Measurements from ENCODE around the gene MBNL3. TPM values are rescaled to one million over a fixed set of nuclear protein-coding genes. Genes with fewer than 3 reads are reported as not detected.

The MBNL3 gene
- total RNA-seq, 1 donor from 2014 or later: 3.1 TPM

DNA sequence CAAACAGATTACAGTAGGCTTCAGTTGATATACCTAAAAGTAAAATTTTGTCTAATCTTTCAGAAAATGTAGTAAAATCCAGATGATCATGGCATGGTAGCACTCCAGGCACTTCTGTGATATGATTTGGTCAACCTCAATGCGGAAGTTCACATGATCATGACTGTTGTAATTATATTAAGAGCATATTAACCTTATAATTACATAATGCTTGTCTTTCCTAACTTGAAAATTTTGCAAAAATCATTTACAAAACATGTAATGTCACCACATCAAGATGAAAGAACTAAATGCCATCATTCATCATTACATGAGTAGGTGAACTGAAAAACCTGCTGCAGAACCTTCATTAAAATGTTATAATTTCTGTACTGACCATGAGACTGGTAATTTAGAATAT is 88.1 kb downstream of the MBNL3 start:
- intact Hi-C loops (cut with DNase I): no loop called here
- Histone ChIP-seq H3K36me3 (no peaks in the 10 kb centered on the region), H3K27me3 (no peaks in the 10 kb centered on the region), H3K27ac (no peak overlapping the region), H3K4me3 (no peak overlapping the region), H3K4me1 (no peaks in the 10 kb centered on the region), H3K9me3 (no peaks in the 10 kb centered on the region)
- TF ChIP-seq, protein P1, sequence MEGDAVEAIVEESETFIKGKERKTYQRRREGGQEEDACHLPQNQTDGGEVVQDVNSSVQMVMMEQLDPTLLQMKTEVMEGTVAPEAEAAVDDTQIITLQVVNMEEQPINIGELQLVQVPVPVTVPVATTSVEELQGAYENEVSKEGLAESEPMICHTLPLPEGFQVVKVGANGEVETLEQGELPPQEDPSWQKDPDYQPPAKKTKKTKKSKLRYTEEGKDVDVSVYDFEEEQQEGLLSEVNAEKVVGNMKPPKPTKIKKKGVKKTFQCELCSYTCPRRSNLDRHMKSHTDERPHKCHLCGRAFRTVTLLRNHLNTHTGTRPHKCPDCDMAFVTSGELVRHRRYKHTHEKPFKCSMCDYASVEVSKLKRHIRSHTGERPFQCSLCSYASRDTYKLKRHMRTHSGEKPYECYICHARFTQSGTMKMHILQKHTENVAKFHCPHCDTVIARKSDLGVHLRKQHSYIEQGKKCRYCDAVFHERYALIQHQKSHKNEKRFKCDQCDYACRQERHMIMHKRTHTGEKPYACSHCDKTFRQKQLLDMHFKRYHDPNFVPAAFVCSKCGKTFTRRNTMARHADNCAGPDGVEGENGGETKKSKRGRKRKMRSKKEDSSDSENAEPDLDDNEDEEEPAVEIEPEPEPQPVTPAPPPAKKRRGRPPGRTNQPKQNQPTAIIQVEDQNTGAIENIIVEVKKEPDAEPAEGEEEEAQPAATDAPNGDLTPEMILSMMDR (IDR thresholded peaks at IDR 0.05): no peak
- no peak for DNase-seq (ENCODE audit: low spot score in 2 of 2)

DNA sequence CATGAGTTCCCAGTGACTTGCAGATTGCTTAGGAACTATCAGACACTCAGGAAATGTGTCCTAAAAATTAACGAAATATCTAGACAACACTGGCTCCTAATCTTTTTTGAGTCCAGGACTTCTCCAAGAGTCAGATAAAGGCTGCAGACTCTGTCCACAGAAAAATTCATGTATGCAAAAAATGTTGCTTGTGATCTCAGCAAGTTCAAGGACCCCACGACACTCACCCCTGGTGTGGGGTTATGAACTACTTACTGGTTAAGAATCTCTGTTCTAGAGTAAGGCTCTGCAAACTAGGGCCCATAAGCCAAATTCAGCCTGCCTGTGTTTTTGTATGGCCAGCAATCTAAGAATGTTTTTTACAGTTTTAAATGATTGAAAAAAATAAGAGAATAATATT is 93.2 kb downstream of the MBNL3 start:
- Histone ChIP-seq H3K4me1 (no peaks in the 10 kb centered on the region), H3K36me3 (no peaks in the 10 kb centered on the region), H3K27me3 (no peaks in the 10 kb centered on the region), H3K4me3 (no peak overlapping the region), H3K27ac (no peak overlapping the region), H3K9me3 (no peaks in the 10 kb centered on the region)
- TF ChIP-seq, protein P1 (IDR thresholded peaks at IDR 0.05): no peak
- no peak for DNase-seq (ENCODE audit: low spot score in 2 of 2)
- intact Hi-C loops (cut with DNase I): no loop called here

DNA sequence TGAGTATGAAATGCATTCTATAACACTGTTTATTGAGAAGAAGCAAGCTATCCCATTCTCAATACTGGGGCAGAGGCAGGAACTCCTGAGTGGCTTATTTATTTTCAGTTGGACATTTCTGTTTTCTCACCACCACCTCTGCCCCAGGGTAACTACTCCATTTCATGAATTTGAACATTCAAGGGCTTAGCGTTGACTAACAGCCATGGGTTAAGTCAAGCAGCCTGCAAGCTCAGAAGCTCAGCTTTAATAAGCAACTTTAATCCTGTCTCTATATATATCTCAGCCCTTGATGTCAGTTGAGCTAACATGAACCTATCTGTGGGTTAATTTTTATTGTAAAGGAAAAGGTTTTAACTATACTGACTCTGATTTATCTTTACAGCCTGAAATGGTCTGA is 93.8 kb downstream of the MBNL3 start:
- Histone ChIP-seq H3K9me3 (no peaks in the 10 kb centered on the region), H3K36me3 (no peaks in the 10 kb centered on the region), H3K4me1 (no peaks in the 10 kb centered on the region), H3K4me3 (no peak overlapping the region), H3K27me3 (no peaks in the 10 kb centered on the region), H3K27ac (no peak overlapping the region)
- TF ChIP-seq, protein P1 (IDR thresholded peaks at IDR 0.05): no peak
- intact Hi-C loops (cut with DNase I): no loop called here
- DNase-seq (ENCODE audit: low spot score in 2 of 2): no peak

DNA sequence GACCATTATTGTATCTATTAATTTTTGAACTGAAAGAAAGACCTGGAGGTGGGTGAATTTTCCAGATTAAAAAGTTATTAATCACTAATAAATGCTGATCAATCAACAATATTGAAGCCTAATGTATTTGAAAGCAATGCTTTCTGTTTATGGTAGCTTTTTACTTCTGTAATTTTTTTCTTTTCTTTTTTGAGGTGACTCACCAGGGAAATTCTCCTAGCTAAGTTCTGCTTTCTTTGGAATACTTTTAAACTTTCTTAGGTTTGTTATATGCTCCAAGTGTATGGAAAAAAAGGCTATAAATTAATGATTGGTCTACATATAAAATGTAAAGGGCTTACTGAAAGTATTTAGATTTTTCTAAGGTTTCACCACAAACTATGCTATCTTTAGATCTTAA is 94.2 kb downstream of the MBNL3 start:
- no peaks in the 10 kb centered on the region for H3K4me1 ChIP-seq
- DNase-seq (ENCODE audit: low spot score in 2 of 2): no peak
- no peak overlapping the region for H3K27ac ChIP-seq
- intact Hi-C loops (cut with DNase I): no loop called here
- H3K9me3 ChIP-seq: no peaks in the 10 kb centered on the region
- H3K27me3 ChIP-seq: no peaks in the 10 kb centered on the region
- TF ChIP-seq, protein P1 (IDR thresholded peaks at IDR 0.05): no peak
- no peak overlapping the region for H3K4me3 ChIP-seq
- H3K36me3 ChIP-seq: no peaks in the 10 kb centered on the region

DNA sequence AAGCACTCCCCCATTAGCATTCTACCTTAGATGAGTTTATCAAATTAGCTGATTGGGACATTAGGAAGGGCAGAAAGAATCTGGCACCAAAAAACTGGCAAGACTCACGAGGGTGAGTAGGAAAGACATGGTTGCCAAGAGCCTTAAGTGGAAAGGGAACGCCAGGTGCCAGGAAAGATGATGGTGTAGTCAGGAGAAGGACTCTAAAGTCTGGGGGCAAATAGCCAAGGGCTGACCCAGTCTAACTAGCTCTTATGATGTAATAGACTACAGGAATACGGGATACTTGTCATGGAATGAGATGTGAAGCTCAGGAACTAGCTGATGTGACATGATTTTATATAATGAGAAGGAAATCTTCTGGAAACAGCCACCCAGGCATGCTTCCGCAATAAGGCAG is 94.8 kb downstream of the MBNL3 start:
- TF ChIP-seq, protein P1 (IDR thresholded peaks at IDR 0.05): no peak
- Histone ChIP-seq H3K36me3 (no peaks in the 10 kb centered on the region), H3K9me3 (no peaks in the 10 kb centered on the region), H3K27ac (no peak overlapping the region), H3K4me3 (no peak overlapping the region), H3K4me1 (no peaks in the 10 kb centered on the region), H3K27me3 (no peaks in the 10 kb centered on the region)
- no peak for DNase-seq (ENCODE audit: low spot score in 2 of 2)
- intact Hi-C loops (cut with DNase I): no loop called here

DNA sequence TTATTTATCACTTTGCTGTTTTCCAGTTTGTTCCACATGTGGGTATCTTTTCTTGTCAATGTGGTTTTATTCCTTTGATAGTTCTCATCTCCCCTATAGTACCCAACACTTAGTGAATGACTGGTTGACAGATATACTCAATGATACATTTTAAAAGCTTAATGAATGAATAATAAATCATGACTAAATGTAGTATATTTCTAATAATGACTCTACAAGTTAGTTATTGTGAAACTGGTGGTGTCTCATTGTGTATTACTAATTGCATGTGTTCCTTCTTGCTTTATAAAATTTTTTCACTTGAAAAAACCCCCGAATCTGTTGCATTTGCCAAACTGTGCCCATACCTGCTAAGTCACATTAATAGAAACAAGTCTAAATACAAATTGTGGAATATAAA is 95.4 kb downstream of the MBNL3 start:
- intact Hi-C loops (cut with DNase I): no loop called here
- TF ChIP-seq, protein P1 (IDR thresholded peaks at IDR 0.05): no peak
- H3K4me3 ChIP-seq: no peak overlapping the region

More for the DNA sequence above, 95.4 kb downstream of the MBNL3 start:
- Histone ChIP-seq H3K27me3 (no peaks in the 10 kb centered on the region), H3K36me3 (no peaks in the 10 kb centered on the region), H3K27ac (no peak overlapping the region), H3K9me3 (no peaks in the 10 kb centered on the region), H3K4me1 (no peaks in the 10 kb centered on the region)
- no peak for DNase-seq (ENCODE audit: low spot score in 2 of 2)
